Endothelial cell of umbilical vein (primary cell): ENCODE data around the gene SNTA1. TPM values are rescaled to one million over a fixed set of nuclear protein-coding genes. Genes with fewer than 3 reads are reported as not detected.
"Not testable (repeated sequence)": the region's sequence is repeated elsewhere in the genome, so short reads cannot be mapped to it uniquely, and the experiment has no call there.

ENCODE experiments used
- BruUV-seq: library from RNA; stranded (reverse); fragments of 400-500 nt; replicated peaks from 2 replicates; lab custom pipeline; 2021; lab: Mats Ljungman, UMichigan
- CTCF ChIA-PET: fragments of 300-600, 350-600 bp; sonication (Branson Sonifier 250); formaldehyde crosslinking; loops from one replicate; lab custom pipeline; 2021; ENCODE audit warnings: antibody characterized with exemption, inconsistent platforms; lab: Charles Lee
- POLR2A ChIA-PET: fragments of 300-600, 350-600 bp; sonication (Branson Sonifier 250); formaldehyde crosslinking; loops from one replicate; lab custom pipeline; 2021; ENCODE audit warnings: antibody characterized with exemption, inconsistent platforms; lab: Charles Lee
- DNase-seq: peaks from one replicate; pipeline ENCODE4 v3.0.0-alpha.2; 2011; ENCODE audit warnings: low read depth, low spot score
- FAIRE-seq: peaks from 2 replicates; lab custom pipeline; 2011; peaks lifted over from hg19 to GRCh38; lab: Jason Lieb, UNC
- H2AFZ ChIP-seq: 2 replicates; pipeline ENCODE4 v1.6.0; 2012; ENCODE audit warnings: low read depth, low read length, control low read depth, inconsistent platforms
- H3K27ac ChIP-seq: 2 replicates; pipeline ENCODE4 v1.5.1; 2011; ENCODE audit warnings: low read depth, mild to moderate bottlenecking, control low read depth, low read length, moderate library complexity; ENCODE audit not compliant: insufficient read depth
- H3K27me3 ChIP-seq, 2 experiments: 2 replicates each; pipeline versions ENCODE4 v1.6.0 to v1.6.1; 2011; ENCODE audit warnings: low read length in 2 of 2, mixed read lengths in 1 of 2; ENCODE audit not compliant: control insufficient read depth in 2 of 2, insufficient read depth in 2 of 2
- H3K36me3 ChIP-seq, 2 experiments: 2 replicates in 1 of 2; 3 replicates in 1 of 2; pipeline ENCODE4 v1.5.1; 2011; ENCODE audit warnings: low read length in 2 of 2, mild to moderate bottlenecking in 1 of 2, moderate library complexity in 1 of 2; ENCODE audit not compliant: control insufficient read depth in 2 of 2, insufficient read depth in 2 of 2; ENCODE audit errors: extremely low read depth in 1 of 2
- H3K4me1 ChIP-seq: 3 replicates; pipeline ENCODE4 v1.5.1; 2011; ENCODE audit warnings: mild to moderate bottlenecking, low read length; ENCODE audit not compliant: control insufficient read depth, insufficient read depth; ENCODE audit errors: extremely low read depth
- H3K4me2 ChIP-seq: 2 replicates; pipeline ENCODE4 v1.6.1; 2011; ENCODE audit warnings: low read length, control low read depth, mixed read lengths; ENCODE audit not compliant: insufficient read depth
- H3K4me3 ChIP-seq, 3 experiments: fragments of 200-600 bp in 1 of 3; sonication (generic), shearing (Covaris generic) in 1 of 3; replicated peaks in 1 of 3; 2 replicates each; pipeline ENCODE4 v1.5.1; 2011 to 2016; ENCODE audit warnings: control low read depth in 3 of 3, low read length in 3 of 3, mild to moderate bottlenecking in 2 of 3, inconsistent platforms in 1 of 3, low read depth in 1 of 3, moderate library complexity in 1 of 3; ENCODE audit not compliant: insufficient read depth in 1 of 3
- H3K79me2 ChIP-seq: 2 replicates; pipeline ENCODE4 v1.6.0; 2012; ENCODE audit warnings: low read length, inconsistent platforms; ENCODE audit not compliant: control insufficient read depth, insufficient read depth
- H3K9ac ChIP-seq: replicated peaks from 2 replicates; pipeline ENCODE3; 2011; ENCODE audit warnings: low read length, control low read depth; ENCODE audit not compliant: insufficient read depth; ENCODE audit errors: extremely low read depth
- H3K9me1 ChIP-seq: replicated peaks from 3 replicates; pipeline ENCODE4 v1.6.0; 2011; ENCODE audit warnings: mild to moderate bottlenecking, low read length; ENCODE audit not compliant: control insufficient read depth, insufficient read depth; ENCODE audit errors: extremely low read depth
- H3K9me3 ChIP-seq: replicated peaks from 2 replicates; pipeline ENCODE4 v1.5.1; 2012; ENCODE audit warnings: low read length, inconsistent platforms; ENCODE audit not compliant: control insufficient read depth, insufficient read depth
- H4K20me1 ChIP-seq: replicated peaks from 2 replicates; pipeline ENCODE3; 2011; ENCODE audit warnings: mild to moderate bottlenecking, low read length; ENCODE audit not compliant: control insufficient read depth, insufficient read depth; ENCODE audit errors: extremely low read depth
- EZH2 ChIP-seq: IDR thresholded peaks from 2 replicates; pipeline ENCODE4 v1.6.1; 2012; ENCODE audit warnings: borderline replicate concordance, low read depth, mild to moderate bottlenecking, moderate library complexity, low read length, inconsistent platforms; ENCODE audit not compliant: severe bottlenecking
- FOS ChIP-seq: IDR thresholded peaks from 2 replicates; pipeline ENCODE4 v1.6.1; 2011; ENCODE audit warnings: mild to moderate bottlenecking, low read length, moderate library complexity, borderline replicate concordance; ENCODE audit not compliant: insufficient read depth
- GATA2 ChIP-seq: IDR thresholded peaks from 2 replicates; pipeline ENCODE4 v1.7.0; 2011; ENCODE audit warnings: low read depth, mild to moderate bottlenecking, moderate library complexity, mixed read lengths, low read length; ENCODE audit not compliant: insufficient read length, insufficient read depth
- JUN ChIP-seq: IDR thresholded peaks from 2 replicates; pipeline ENCODE4 v1.6.1; 2011; ENCODE audit warnings: borderline replicate concordance, low read depth; ENCODE audit not compliant: insufficient read length, insufficient read depth
- MYC ChIP-seq: IDR thresholded peaks from one replicate; pipeline ENCODE4 v1.6.1; 2011; ENCODE audit warnings: mild to moderate bottlenecking, low read depth, low read length
- POLR2A ChIP-seq: IDR thresholded peaks from 2 replicates; pipeline ENCODE4 v1.6.1; 2012; ENCODE audit warnings: low read depth, mild to moderate bottlenecking, control low read depth, low read length
- POLR2AphosphoS5 ChIP-seq: IDR thresholded peaks from 2 replicates; pipeline ENCODE4 v1.6.1; 2012; ENCODE audit warnings: low read depth, mild to moderate bottlenecking, control low read depth, low read length, moderate library complexity; ENCODE audit not compliant: insufficient read depth
- dilution Hi-C: fragments of 300-500 bp; cut with MboI; formaldehyde crosslinking; loops from one replicate; pipeline ENCODE4 v1.15.0; 2019; ENCODE audit warnings: low sequenced_read_pairs; ENCODE audit not compliant: extremely low pct_ligation_motif_present
- intact Hi-C: fragments of 100-400 bp; cut with micrococcal nuclease; formaldehyde crosslinking; loops from one replicate; pipeline ENCODE4 v1.10.0; 2022
- polyA plus RNA-seq, 4 experiments: library from polyadenylated mRNA; depleted of rRNA in 3 of 4; stranded (reverse) in 3 of 4; unstranded in 1 of 4; fragments of >200 nt; gene quantifications; 2 replicates each; pipeline versions ENCODE4 v1.2.1 to v1.2.3, GENCODE V29; 2011 to 2012; ENCODE audit warnings: missing spikeins in 1 of 4
- total RNA-seq: library from RNA; stranded (reverse); gene quantifications from 2 replicates; pipeline ENCODE4 v1.2.3, GENCODE V29; 2021
- TF ChIP-seq, protein P1 (sequence below), 2 donors: IDR thresholded peaks; 1 replicate in 1 of 2; 2 replicates in 1 of 2; pipeline ENCODE4 v1.5.1; 2011; ENCODE audit warnings: low read length in 2 of 2, mild to moderate bottlenecking in 2 of 2, moderate library complexity in 2 of 2, control low read depth in 1 of 2, inconsistent platforms in 1 of 2, low read depth in 1 of 2; ENCODE audit not compliant: insufficient read depth in 1 of 2; ENCODE audit errors: extremely low read depth in 1 of 2
- TF ChIP-seq, protein P2 (sequence below): IDR thresholded peaks from 2 replicates; pipeline ENCODE4 v1.6.1; 2011; ENCODE audit not compliant: insufficient read depth, insufficient read length

SNTA1 gene
- total and polyA plus RNA-seq, 2 donors (not counting 3 experiments of a cell fraction or from before 2014, with no cell fraction given) = 5.2 to 6.0 TPM

DNA sequence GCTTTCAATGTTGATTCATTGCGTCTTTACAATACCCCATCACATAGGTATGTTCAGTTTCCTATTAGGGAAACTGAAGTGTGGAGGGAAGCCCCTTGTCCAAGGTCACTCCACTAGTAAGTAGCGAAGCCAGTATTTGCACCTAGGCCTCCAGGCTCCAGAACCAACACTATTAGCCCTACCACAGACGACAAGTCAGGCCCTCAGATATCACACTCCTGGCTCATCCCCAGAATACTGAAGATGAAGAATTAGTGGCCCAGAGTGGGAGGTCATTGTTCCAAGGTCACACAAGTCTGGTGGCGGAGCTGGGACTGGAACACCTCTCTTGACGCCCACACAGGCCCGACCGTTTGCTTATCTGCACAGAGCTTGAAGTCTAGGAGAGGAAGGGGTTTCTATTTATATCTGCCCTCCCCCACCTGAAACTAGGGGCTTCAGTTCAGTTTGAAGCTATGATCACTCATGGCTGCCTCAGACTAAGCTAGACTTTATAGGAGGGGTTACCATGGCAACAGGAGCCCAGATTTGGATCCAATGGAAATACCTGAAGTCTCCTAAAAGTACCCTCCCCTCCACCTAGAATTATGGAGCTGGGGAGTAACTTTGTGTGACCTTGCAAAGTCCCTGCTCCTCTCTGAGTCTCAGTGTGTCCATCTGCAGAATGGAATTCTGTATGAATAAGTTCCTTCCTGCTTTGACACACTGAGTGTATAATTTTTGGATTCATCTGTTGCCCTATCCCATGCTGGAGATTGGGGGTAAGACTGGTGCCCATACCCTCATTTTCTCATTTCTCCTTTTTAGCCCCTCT is 2.2 kb downstream of the SNTA1 start:
- TF ChIP-seq POLR2AphosphoS5 (no peak), POLR2A (no peak), GATA2 (no peak), MYC (no peak), EZH2 (no peak), FOS (no peak), JUN (no peak)
- TF ChIP-seq, protein P1, sequence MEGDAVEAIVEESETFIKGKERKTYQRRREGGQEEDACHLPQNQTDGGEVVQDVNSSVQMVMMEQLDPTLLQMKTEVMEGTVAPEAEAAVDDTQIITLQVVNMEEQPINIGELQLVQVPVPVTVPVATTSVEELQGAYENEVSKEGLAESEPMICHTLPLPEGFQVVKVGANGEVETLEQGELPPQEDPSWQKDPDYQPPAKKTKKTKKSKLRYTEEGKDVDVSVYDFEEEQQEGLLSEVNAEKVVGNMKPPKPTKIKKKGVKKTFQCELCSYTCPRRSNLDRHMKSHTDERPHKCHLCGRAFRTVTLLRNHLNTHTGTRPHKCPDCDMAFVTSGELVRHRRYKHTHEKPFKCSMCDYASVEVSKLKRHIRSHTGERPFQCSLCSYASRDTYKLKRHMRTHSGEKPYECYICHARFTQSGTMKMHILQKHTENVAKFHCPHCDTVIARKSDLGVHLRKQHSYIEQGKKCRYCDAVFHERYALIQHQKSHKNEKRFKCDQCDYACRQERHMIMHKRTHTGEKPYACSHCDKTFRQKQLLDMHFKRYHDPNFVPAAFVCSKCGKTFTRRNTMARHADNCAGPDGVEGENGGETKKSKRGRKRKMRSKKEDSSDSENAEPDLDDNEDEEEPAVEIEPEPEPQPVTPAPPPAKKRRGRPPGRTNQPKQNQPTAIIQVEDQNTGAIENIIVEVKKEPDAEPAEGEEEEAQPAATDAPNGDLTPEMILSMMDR (IDR thresholded peaks at IDR 0.05; ENCODE audit: extremely low read depth in 1 of 2, insufficient read depth in 1 of 2, low read depth in 1 of 2, low read length in 2 of 2) = no peak
- TF ChIP-seq, protein P2, sequence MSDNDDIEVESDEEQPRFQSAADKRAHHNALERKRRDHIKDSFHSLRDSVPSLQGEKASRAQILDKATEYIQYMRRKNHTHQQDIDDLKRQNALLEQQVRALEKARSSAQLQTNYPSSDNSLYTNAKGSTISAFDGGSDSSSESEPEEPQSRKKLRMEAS = no peak
- ChIA-PET POLR2A (no interaction called here), CTCF (interaction anchor here (1.4 to 2.0 kb wide), 2 partner anchors 212 to 226 kb away, joined by 3 to 6 read pairs; partner anchors contain the start of gene ACTL10)
- Histone ChIP-seq H3K27me3 (no peaks in the 10 kb centered on the region), H3K4me1 (peaks cover 5% of the 10 kb centered on the region), H3K79me2 (no peaks in the 10 kb centered on the region), H3K9me1 (no peaks in the 10 kb centered on the region), H3K9ac (no peak overlapping the region), H2AFZ (no peak overlapping the region), H4K20me1 (no peaks in the 10 kb centered on the region), H3K4me2 (no peak overlapping the region), H3K36me3 (no peaks in the 10 kb centered on the region), H3K4me3 (no peak overlapping the region), H3K27ac (no peak overlapping the region), H3K9me3 (no peaks in the 10 kb centered on the region)
- no TSS peak for BruUV-seq
- dilution Hi-C loops = no loop called here
- no peak for FAIRE-seq
- intact Hi-C loops = no loop called here
- no peak for DNase-seq

DNA sequence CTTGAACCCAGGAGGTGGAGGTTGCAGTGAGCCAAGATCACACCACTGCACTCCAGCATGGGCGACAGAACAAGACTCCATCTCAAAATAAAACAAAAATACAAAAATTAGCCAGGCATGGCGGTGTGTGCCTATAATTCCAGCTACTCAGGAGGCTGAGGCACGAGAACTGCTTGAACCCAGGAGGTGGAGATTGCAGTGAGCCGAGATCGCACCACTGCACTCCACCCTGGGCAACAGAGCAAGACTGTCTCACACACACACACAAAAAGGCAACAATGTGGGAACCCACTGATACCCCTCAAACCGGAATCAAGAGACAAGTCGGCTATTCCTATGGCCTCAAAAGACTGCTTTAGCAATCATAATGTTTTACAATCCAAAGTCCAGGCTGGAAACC is 3.0 kb downstream of the SNTA1 start:
- DNase-seq, H3K4me1 ChIP-seq, H4K20me1 ChIP-seq, H3K9me1 ChIP-seq, H2AFZ ChIP-seq, H3K27me3 ChIP-seq, H3K9ac ChIP-seq, H3K4me3 ChIP-seq, BruUV-seq, H3K4me2 ChIP-seq, H3K79me2 ChIP-seq, H3K27ac ChIP-seq, dilution Hi-C loops, H3K36me3 ChIP-seq, FAIRE-seq, intact Hi-C loops, POLR2A ChIA-PET, H3K9me3 ChIP-seq: not testable (repeated sequence)
- CTCF ChIA-PET = interaction anchor here (1.4 to 2.0 kb wide), 2 partner anchors 213 to 227 kb away, joined by 3 to 6 read pairs; partner anchors contain the start of gene ACTL10
